Naive B cell (primary cell): ENCODE measurements around the gene RCOR2. TPM values are rescaled to one million over a fixed set of nuclear protein-coding genes. Genes with fewer than 3 reads are reported as not detected.
A peak's percentile ranks its signal among the peaks of the same experiment; 100 is the strongest.

Source experiments
- ATAC-seq, 2 donors: fragments of 150-1000 bp; cut with Tn5 transposase; 2 replicates each; pipeline ENCODE4 v1.10.0; 2021; ENCODE audit warnings: low read depth in 2 of 2, mild to moderate bottlenecking in 2 of 2, moderate library complexity in 2 of 2
- DNase-seq: peaks from one replicate; pipeline ENCODE4 v3.0.0; 2022
- H3K27ac Mint-ChIP-seq, 6 donors: one replicate each; pipeline ENCODE4 v1.8.0; 2020 to 2022; ENCODE audit warnings: mild to moderate bottlenecking in 6 of 6, mixed read lengths in 6 of 6, moderate library complexity in 5 of 6, inconsistent platforms in 2 of 6
- H3K27me3 Mint-ChIP-seq, 3 donors: one replicate each; pipeline ENCODE4 v1.8.0; 2021 to 2022; ENCODE audit warnings: mixed read lengths in 3 of 3, mild to moderate bottlenecking in 1 of 3
- H3K36me3 Mint-ChIP-seq, 2 donors: one replicate each; pipeline ENCODE4 v1.8.0; 2020 to 2022; ENCODE audit warnings: mixed read lengths in 2 of 2, inconsistent platforms in 1 of 2, mild to moderate bottlenecking in 1 of 2
- H3K4me1 Mint-ChIP-seq, 3 donors: one replicate each; pipeline ENCODE4 v1.8.0; 2020 to 2022; ENCODE audit warnings: mixed read lengths in 3 of 3, inconsistent platforms in 1 of 3, mild to moderate bottlenecking in 1 of 3, moderate library complexity in 1 of 3
- H3K4me3 Mint-ChIP-seq, 8 donors: one replicate each; pipeline ENCODE4 v1.8.0; 2020 to 2022; ENCODE audit warnings: mild to moderate bottlenecking in 8 of 8, mixed read lengths in 8 of 8, moderate library complexity in 8 of 8, inconsistent platforms in 2 of 8
- H3K9me3 Mint-ChIP-seq, 7 donors: one replicate each; pipeline ENCODE4 v1.8.0; 2020 to 2022; ENCODE audit warnings: mixed read lengths in 7 of 7, mild to moderate bottlenecking in 5 of 7, inconsistent platforms in 2 of 7, moderate library complexity in 1 of 7
- polyA plus RNA-seq, 6 donors: library from polyadenylated mRNA; unstranded; fragments of 300-500 nt; fragmentation: Illumina TruSeq; gene quantifications; one replicate each; pipeline ENCODE4 v1.2.3, GENCODE V29; 2021; ENCODE audit warnings: low read depth in 6 of 6

Gene RCOR2
- polyA plus RNA-seq, 6 donors from 2014 or later, result not detected

DNA sequence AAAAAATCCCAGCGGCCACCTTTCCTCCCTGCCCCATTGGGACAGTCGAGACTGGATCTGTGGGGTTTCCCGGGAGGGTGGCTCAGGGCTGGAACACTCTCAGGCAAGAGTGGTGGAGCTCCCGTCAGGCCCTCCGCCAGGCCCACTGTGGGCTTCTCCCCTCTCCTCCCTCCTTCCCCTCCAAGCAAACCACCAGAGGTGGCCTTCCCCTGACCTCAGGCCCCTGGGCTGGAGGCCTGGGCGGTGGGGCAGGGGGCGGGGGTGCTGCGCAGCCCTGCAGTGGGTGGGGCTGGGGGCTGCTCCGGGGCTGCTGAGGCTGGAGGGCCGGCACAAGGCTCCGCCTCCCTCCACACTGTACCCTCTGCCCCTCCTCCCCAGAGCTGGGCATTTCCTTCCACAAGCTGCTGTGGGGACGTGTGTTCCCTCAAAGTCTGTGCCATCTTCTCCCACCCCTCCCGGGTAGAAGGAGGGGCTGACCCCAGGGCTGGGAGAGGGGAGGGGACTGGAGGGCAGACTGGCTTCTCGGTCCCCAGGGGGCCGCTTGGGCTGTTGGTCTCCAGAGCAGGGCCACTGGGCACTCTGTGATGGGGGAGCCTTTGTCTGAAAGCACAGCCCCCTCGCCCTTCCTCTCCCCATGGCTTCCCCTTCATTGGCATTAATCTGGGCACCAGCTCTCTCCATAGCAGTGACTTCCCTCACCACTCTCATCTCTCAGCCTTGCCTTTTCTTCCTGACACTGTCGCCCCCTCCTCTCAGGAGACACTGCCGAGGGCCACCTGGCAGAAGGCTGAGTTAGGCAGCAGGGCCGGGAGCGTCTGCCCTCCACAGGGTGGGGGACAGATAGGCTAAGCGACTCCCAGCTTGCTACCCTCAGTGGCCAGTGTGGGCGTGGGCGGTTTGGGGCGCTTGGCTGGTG lies 7.1 kb downstream of the RCOR2 start:
- peaks cover 2 to 5% (median 4%) of the 10 kb centered on the region in 3 donors for H3K4me1 Mint-ChIP-seq
- peaks cover 4 to 13% (median 11%) of the 10 kb centered on the region in 3 donors for H3K27me3 Mint-ChIP-seq
- DNase-seq, result no peak
- no peaks in the 10 kb centered on the region for H3K9me3 Mint-ChIP-seq
- no peak for ATAC-seq
- peaks cover 0 to 13% of the 10 kb centered on the region in 2 donors for H3K36me3 Mint-ChIP-seq
- H3K4me3 Mint-ChIP-seq, result no peak overlapping the region
- peak overlapping the region in 3 of 6 donors; percentile 8 to 66 (median 32) for H3K27ac Mint-ChIP-seq

DNA sequence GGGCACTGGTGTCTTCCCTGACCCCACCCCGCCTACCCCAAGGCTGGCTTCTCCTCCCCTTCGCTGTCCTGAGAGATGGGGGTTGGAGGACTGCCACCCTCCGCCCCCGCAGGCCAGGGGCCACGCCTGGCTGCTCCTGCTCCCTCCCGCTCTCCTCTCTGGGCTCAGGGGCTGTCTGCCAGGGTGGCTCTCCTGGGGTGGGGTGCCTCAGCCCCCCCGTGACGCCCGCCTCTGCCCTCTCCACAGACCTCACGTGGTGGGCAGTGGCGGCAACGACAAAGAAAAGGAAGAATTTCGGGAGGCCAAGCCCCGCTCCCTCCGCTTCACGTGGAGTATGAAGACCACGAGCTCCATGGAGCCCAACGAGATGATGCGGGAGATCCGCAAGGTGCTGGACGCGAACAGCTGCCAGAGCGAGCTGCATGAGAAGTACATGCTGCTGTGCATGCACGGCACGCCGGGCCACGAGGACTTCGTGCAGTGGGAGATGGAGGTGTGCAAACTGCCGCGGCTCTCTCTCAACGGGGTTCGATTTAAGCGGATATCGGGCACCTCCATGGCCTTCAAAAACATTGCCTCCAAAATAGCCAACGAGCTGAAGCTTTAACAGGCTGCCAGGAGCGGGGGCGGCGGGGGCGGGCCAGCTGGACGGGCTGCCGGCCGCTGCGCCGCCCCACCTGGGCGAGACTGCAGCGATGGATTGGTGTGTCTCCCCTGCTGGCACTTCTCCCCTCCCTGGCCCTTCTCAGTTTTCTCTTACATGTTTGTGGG lies 8.1 kb downstream of the RCOR2 start:
- no peak overlapping the region for H3K4me3 Mint-ChIP-seq

DNA sequence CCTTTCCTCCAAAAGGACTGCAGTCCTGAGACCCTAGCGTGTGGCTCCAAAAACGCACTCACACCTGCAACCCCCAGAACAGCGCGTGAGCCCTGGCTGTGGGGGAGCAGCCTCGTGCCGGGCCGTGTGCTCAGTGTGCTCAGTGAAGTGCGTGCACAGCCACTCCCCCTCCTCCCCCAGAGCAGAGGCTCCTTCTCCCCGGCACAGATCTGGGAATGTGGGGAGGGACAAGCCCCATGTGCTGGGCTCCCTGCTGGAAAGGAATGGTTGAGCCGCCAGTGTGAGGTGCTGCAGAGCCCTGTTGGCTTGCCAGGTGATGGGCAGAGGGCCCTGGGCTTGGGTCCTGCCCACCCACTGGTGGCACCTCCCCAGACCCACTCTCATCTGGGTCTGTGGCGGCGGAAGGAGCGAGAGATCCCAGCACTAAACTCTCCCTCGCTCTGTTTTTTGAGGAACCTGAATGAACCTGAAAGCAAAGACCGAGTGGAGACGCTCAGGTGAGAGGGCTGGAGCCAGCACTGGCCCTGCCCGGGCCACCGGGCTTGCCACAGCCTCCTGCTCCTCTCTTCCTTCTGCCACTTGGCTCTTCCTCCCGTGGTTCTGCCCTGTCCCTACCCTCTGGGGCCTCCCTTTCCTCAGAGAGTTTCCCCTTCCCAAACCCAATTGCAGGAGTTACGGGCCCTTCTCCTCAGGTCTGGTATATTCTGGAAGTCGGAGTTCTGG lies 9.0 kb downstream of the RCOR2 start:
- no peak for ATAC-seq
- Mint-ChIP-seq H3K9me3 (no peaks in the 10 kb centered on the region), H3K4me1 (peaks cover 2 to 10% (median 4%) of the 10 kb centered on the region in 3 donors), H3K27me3 (no peaks in the 10 kb centered on the region), H3K4me3 (no peak overlapping the region), H3K36me3 (peaks cover 0 to 32% of the 10 kb centered on the region in 2 donors), H3K27ac (peak overlapping the region in 1 of 6 donors; percentile 76)
- no peak for DNase-seq

More for the DNA sequence above, 8.1 kb downstream of the RCOR2 start:
- Mint-ChIP-seq H3K4me1 (peaks cover 2 to 9% (median 4%) of the 10 kb centered on the region in 3 donors), H3K27me3 (peaks cover 0 to 2% (median 2%) of the 10 kb centered on the region in 3 donors), H3K27ac (no peak overlapping the region), H3K9me3 (no peaks in the 10 kb centered on the region), H3K36me3 (peaks cover 0 to 24% of the 10 kb centered on the region in 2 donors)
- ATAC-seq (no peak), DNase-seq (no peak)

DNA sequence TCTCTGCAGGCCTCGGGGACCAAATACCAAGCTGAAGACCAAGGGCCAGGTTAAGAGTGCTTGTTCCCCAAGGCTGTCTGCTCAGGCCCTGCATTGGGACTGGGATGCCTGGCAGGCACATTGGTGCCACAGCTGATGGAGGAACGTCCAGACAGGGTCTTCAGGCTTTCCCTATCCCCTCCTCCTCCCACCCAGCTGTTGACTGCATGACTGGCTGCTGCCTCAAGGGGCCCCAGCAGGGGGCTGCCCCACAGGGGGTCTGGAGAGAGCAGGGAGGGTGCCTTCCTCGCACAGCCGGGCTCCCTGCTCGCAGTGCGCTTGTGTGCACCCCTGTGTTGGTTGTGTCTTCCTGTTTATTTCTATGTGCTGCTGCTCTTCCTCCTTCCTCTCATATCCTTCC lies 9.9 kb downstream of the RCOR2 start:
- ATAC-seq, result no peak
- no peak for DNase-seq
- no peaks in the 10 kb centered on the region for H3K9me3 Mint-ChIP-seq
- peak overlapping the region in 1 of 6 donors; percentile 47 for H3K27ac Mint-ChIP-seq
- H3K36me3 Mint-ChIP-seq, result peaks cover 0 to 36% of the 10 kb centered on the region in 2 donors
- H3K27me3 Mint-ChIP-seq, result no peaks in the 10 kb centered on the region
- H3K4me1 Mint-ChIP-seq, result peaks cover 2 to 10% (median 4%) of the 10 kb centered on the region in 3 donors
- H3K4me3 Mint-ChIP-seq, result no peak overlapping the region

DNA sequence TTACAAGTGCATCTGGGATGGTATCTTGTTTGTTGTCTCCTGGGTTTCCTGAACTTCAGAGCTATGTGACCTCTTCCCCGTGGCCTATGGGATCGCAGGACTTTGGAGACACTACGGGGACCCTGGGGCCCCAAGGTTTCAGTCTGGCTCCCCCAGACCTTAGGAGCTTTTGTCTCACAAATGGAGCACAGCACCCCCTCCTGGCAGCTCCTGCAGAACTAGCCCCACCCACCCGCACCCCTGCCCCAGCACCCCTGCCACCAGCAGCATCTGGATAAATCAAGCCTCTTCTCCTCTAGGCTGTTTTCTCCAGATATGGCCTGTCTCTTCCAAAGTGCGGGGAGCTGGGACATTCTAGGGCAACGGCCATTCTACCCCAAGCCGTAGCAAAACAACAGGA lies 10.4 kb downstream of the RCOR2 start:
- Mint-ChIP-seq H3K9me3 (no peaks in the 10 kb centered on the region), H3K4me1 (peaks cover 2 to 10% (median 6%) of the 10 kb centered on the region in 3 donors), H3K36me3 (peaks cover 4 to 41% of the 10 kb centered on the region in 2 donors), H3K27ac (peak overlapping the region in 2 of 6 donors; percentile 47 to 70), H3K4me3 (peak overlapping the region in 1 of 8 donors; percentile 75), H3K27me3 (no peaks in the 10 kb centered on the region)
- ATAC-seq (peak; percentile 63 to 65), DNase-seq (peak; percentile 28)

DNA sequence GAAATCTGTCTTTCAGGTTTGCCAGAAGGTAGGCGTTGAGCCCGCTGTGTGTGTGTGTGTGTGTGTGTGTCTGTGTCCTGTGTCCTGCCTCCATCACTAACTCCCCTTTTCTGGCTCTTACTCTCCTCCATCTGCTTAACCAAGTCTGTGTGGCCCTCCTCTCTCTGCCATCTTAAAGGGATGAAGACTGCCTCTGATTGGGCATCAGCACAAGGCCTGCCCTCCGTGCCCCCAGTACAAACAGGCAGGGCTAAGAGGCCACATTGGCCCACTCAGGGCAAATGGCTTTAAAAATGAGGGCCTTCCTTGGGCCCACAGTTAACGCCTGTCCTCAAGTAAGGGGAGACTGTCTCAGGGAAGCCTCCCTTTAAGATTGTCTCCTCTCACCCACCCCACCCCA lies 10.9 kb downstream of the RCOR2 start:
- H3K27ac Mint-ChIP-seq, result peak overlapping the region in 1 of 6 donors; percentile 47
- no peak overlapping the region for H3K4me3 Mint-ChIP-seq
- peaks cover 2 to 11% (median 10%) of the 10 kb centered on the region in 3 donors for H3K4me1 Mint-ChIP-seq
- ATAC-seq, result no peak
- H3K36me3 Mint-ChIP-seq, result peaks cover 9 to 46% of the 10 kb centered on the region in 2 donors
- H3K27me3 Mint-ChIP-seq, result no peaks in the 10 kb centered on the region
- no peaks in the 10 kb centered on the region for H3K9me3 Mint-ChIP-seq
- DNase-seq, result no peak

DNA sequence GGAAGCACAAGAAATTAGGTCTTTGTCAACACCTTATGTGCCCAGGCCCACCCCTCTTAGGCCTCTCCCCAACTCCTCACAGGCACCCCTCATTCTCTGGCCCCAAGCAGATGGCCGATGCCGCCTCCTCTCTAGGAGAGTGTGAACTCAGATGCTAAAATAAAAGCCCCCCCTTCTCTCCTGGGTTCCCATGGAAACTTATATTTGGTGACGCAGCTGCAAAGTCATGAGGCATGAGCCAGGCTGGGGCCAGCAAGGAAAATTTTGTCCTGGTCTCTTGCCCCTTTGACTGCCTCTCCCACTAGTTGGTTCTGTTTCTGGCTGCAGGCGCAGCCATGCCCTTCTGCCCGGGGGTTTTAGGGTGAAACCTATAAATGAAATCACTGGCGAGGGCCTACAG lies 11.8 kb downstream of the RCOR2 start:
- no peaks in the 10 kb centered on the region for H3K27me3 Mint-ChIP-seq
- H3K4me1 Mint-ChIP-seq, result peaks cover 2 to 12% (median 10%) of the 10 kb centered on the region in 3 donors
- no peak overlapping the region for H3K27ac Mint-ChIP-seq
- ATAC-seq (no peak), DNase-seq (no peak)
- H3K36me3 Mint-ChIP-seq, result peaks cover 11 to 55% of the 10 kb centered on the region in 2 donors
- H3K4me3 Mint-ChIP-seq, result no peak overlapping the region
- no peaks in the 10 kb centered on the region for H3K9me3 Mint-ChIP-seq

DNA sequence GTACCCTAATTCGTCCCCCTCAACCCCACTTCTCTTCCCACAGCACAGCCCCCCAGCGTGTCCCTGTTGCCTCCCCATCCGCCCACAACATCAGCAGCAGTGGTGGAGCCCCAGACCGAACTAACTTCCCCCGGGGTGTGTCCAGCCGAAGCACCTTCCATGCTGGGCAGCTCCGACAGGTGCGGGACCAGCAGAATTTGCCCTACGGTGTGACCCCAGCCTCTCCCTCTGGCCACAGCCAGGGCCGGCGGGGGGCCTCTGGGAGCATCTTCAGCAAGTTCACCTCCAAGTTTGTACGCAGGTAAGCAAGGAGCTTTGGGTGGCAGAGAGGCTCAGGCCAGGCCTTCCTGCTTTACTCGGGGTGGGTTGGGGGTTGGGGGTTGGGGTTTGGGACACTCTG lies 12.2 kb downstream of the RCOR2 start:
- Mint-ChIP-seq H3K4me1 (peaks cover 2 to 12% (median 10%) of the 10 kb centered on the region in 3 donors), H3K4me3 (peak overlapping the region in 1 of 8 donors; percentile 28), H3K27me3 (no peaks in the 10 kb centered on the region), H3K9me3 (no peaks in the 10 kb centered on the region), H3K36me3 (peaks cover 11 to 55% of the 10 kb centered on the region in 2 donors), H3K27ac (peak overlapping the region in 3 of 6 donors; percentile 57 to 88 (median 60))
- DNase-seq (no peak), ATAC-seq (no peak)

DNA sequence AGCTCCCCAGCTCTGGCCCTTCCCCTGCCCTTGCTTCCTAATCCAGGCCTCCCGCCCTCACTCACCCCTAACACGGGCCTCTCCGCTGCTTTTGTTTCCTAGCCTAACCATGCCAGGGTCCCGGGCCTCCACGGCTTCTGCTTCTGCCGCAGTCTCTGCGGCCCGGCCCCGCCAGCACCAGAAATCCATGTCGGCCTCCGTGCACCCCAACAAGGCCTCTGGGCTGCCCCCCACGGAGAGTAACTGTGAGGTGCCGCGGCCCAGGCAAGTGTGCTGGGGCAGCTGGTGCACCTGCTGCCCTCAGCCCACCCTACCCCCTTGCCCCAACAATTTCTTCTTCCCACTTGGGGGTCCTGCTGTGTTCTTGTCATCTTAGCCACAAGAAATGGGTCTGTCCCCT lies 13.1 kb downstream of the RCOR2 start:
- ATAC-seq (no peak), DNase-seq (no peak)
- Mint-ChIP-seq H3K4me3 (no peak overlapping the region), H3K27me3 (no peaks in the 10 kb centered on the region), H3K9me3 (no peaks in the 10 kb centered on the region), H3K4me1 (peaks cover 2 to 12% (median 10%) of the 10 kb centered on the region in 3 donors), H3K27ac (peak overlapping the region in 1 of 6 donors; percentile 72), H3K36me3 (peaks cover 11 to 61% of the 10 kb centered on the region in 2 donors)

DNA sequence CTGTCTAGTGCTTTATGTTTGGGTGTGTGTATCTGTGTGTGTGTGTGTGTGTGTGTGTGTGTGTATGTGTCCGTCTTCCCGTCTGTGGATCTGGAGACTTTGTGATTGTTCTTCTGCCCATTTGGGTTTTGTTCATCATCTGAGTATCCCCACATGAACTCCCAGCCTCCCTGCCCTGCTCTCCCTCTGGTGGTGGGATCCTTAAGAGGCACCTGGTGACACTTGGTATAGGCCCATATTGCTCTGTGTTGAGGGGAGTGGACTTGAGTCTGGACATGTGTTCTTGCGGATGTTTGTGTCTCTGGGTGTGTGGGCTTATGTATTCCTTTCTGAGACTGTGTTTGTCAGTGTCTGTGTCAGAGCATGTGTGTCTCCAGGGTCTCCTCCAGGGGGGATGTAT lies 15.3 kb downstream of the RCOR2 start:
- H3K4me3 Mint-ChIP-seq, result no peak overlapping the region
- no peak for ATAC-seq
- H3K9me3 Mint-ChIP-seq, result no peaks in the 10 kb centered on the region
- peaks cover 0 to 8% (median 5%) of the 10 kb centered on the region in 3 donors for H3K4me1 Mint-ChIP-seq
- H3K36me3 Mint-ChIP-seq, result peaks cover 20 to 58% of the 10 kb centered on the region in 2 donors
- DNase-seq, result no peak
- no peaks in the 10 kb centered on the region for H3K27me3 Mint-ChIP-seq
- H3K27ac Mint-ChIP-seq, result peak overlapping the region in 1 of 6 donors; percentile 32

DNA sequence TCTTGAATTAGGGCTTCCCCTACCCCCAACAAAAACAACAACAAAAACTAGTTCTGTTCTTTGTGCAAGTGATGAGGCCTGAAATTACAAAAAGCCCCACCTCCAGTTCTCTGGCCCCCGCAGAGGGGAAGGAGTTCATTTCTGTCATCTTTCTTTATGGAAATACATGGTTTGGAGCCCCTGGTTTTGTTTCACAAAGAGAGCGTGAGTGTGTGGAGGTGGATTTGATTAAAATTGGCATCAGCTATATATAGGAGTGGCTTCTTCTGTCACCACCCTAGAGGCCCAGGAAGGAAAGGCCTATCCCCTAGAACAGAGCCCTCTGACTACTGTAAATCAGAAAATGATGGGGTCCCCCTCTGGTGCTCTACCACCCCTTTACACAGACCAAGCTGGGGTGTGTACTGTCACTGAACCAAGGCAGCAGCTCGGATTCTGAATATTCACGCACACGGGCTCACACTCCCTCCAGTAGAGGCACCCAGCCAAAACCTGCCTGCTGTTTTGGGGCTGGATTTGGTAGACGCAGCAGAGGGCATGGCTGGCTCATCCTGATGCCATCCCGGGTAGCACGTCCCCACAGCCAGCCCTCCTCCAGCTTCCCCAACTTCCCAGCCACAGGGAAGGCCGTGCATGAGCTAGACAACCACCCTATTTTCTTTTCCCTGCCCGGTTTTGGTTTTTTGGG lies 19.4 kb downstream of the RCOR2 start:
- Mint-ChIP-seq H3K36me3 (peaks cover 30 to 33% of the 10 kb centered on the region in 2 donors), H3K9me3 (no peaks in the 10 kb centered on the region)

DNA sequence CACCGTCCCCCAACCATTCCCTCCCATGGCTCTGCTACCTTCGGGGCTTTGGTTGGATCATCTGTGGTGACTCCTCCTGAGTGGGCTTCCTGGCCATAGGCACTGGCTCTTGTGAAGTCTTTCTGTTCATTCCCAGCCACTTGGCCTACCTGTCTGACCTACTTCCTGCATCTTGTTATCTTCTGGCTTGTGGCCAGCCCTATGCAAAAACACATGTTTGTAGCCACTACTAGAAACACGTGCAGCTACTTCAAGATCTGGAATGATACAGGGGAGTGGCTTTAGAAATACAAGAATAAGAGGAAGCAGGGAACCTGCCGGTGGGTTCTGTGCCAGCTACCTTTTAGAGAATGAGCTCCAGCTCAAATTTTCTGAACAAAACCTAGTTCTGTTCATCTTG lies 20.9 kb downstream of the RCOR2 start:
- Mint-ChIP-seq H3K4me1 (peaks cover 14 to 22% (median 19%) of the 10 kb centered on the region in 3 donors), H3K27ac (peak overlapping the region in 2 of 6 donors; percentile 9 to 22), H3K27me3 (no peaks in the 10 kb centered on the region), H3K36me3 (peaks cover 20 to 22% of the 10 kb centered on the region in 2 donors), H3K4me3 (no peak overlapping the region), H3K9me3 (no peaks in the 10 kb centered on the region)
- no peak for ATAC-seq
- DNase-seq, result no peak

More for the DNA sequence above, 19.4 kb downstream of the RCOR2 start:
- Mint-ChIP-seq H3K4me1 (peaks cover 4 to 12% (median 6%) of the 10 kb centered on the region in 3 donors), H3K27ac (no peak overlapping the region), H3K27me3 (no peaks in the 10 kb centered on the region), H3K4me3 (no peak overlapping the region)
- ATAC-seq (no peak), DNase-seq (no peak)
